ENCODE data around the gene FLG.
"Not testable (repeated sequence)": the region's sequence is repeated elsewhere in the genome, so short reads cannot be mapped to it uniquely, and the experiment has no call there.

The FLG gene

DNA sequence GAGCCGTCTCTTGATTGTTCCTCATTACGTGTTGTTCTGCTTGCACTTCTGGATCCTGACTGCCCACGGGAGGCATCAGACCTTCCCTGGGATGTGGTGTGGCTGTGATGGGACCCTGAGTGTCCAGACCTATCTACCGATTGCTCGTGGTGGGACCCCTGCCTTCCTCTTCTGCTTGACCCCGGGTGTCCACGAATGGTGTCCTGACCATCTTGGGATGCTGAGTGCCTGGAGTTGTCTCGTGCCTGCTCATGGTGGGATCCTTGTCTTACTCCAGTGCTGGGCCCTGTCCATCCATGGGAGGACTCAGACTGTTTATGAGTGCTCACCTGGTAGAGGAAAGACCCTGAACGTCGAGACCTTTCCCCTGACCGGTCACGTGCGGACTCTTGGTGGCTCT is 12.9 kb downstream of the FLG start:
- not testable (repeated sequence) for H3K36me3 Mint-ChIP-seq (ENCODE audit: low read depth); H3K27ac Mint-ChIP-seq; H3K27me3 Mint-ChIP-seq (ENCODE audit: low read depth); H3K4me3 Mint-ChIP-seq; H3K4me1 Mint-ChIP-seq (ENCODE audit: low read depth); H3K9me3 Mint-ChIP-seq

DNA sequence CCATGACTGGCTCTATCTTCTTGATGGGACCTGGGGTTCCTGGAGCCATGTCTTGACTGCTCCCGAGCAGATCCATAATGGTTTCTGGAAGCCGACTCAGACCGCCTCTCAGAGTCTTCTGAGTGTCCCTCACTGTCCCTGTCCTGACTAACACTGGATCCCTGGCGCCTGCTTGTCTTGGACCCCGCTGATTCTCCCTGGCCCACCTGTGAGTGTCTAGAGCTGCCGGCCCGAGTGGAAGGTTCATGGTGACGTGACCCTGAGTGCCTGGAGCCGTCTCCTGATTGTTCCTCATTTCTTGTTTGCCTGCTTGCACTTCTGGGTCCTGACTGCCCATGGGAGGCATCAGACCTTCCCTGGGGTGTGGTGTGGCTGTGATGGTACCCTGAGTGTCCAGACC is 15.1 kb downstream of the FLG start:
- Mint-ChIP-seq H3K27ac (no peak overlapping the region), H3K9me3 (peaks cover 5% of the 10 kb centered on the region), H3K4me3 (no peak overlapping the region), H3K4me1 (ENCODE audit: low read depth) (no peaks in the 10 kb centered on the region), H3K27me3 (ENCODE audit: low read depth) (no peaks in the 10 kb centered on the region), H3K36me3 (ENCODE audit: low read depth) (no peaks in the 10 kb centered on the region)

DNA sequence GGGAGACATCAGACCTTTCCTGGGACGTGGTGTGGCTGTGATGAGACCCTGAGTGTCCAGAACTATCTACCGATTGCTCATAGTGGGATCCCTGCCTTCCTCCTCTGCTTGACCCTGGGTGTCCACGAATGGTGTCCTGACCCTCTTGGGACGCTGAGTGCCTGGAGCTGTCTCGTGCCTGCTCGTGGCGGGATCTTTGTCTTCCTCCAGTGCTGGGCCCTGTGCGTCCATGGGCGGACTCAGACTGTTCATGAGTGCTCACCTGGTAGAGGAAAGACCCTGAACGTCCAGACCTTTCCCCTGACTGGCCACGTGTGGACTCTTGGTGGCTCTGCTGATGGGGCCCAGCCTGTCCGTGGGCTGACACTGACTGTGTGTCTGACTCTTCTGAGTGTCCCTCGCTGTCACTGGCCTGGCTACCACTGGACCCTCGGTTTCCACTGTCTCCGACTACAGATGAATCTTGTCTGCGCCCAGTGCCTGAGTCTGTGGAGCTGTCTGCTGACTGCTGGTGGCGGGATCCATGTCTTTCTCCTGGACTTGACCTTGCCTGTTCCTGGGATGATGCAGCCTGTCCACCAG is 15.6 kb downstream of the FLG start:
- not testable (repeated sequence) for H3K9me3 Mint-ChIP-seq; H3K4me1 Mint-ChIP-seq (ENCODE audit: low read depth); H3K27me3 Mint-ChIP-seq (ENCODE audit: low read depth); H3K4me3 Mint-ChIP-seq; H3K36me3 Mint-ChIP-seq (ENCODE audit: low read depth); H3K27ac Mint-ChIP-seq

DNA sequence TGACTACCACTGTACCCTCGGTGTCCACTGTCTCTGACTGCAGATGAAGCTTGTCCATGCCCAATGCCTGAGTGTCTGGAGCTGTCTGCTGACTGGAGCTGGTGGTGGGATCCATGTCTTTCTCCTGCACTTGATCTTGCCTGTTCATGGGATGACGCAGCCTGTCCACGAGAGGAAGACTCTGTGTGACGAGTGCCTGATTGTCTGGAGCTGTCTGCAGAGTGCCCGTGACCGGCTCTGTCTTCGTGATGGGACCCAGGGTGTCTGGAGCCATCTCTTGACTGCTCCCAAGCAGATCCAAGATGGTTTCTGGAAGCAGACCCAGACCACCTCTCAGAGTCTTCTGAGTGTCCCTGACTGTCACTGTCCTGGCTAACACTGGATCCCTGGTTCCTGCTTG is 16.3 kb downstream of the FLG start:
- not testable (repeated sequence) for H3K27me3 Mint-ChIP-seq (ENCODE audit: low read depth); H3K27ac Mint-ChIP-seq; H3K9me3 Mint-ChIP-seq; H3K4me3 Mint-ChIP-seq; H3K36me3 Mint-ChIP-seq (ENCODE audit: low read depth); H3K4me1 Mint-ChIP-seq (ENCODE audit: low read depth)

DNA sequence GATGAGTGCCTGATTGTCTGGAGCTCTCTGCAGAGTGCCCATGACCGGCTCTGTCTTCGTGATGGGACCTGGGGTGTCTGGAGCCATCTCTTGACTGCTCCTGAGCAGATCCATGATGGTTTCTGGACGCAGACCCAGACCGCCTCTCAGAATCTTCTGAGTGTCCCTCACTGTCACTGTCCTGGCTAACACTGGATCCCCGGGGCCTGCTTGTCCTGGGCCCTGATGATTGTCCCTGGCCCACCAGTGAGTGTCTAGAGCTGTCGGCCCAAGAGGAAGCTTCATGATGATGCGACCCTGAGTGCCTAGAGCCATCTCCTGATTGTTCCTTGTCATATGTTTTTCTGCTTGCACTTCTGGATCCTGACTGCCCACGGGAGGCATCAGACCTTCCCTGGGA is 17.1 kb downstream of the FLG start:
- not testable (repeated sequence) for H3K4me3 Mint-ChIP-seq; H3K36me3 Mint-ChIP-seq (ENCODE audit: low read depth); H3K27ac Mint-ChIP-seq; H3K27me3 Mint-ChIP-seq (ENCODE audit: low read depth); H3K9me3 Mint-ChIP-seq; H3K4me1 Mint-ChIP-seq (ENCODE audit: low read depth)

DNA sequence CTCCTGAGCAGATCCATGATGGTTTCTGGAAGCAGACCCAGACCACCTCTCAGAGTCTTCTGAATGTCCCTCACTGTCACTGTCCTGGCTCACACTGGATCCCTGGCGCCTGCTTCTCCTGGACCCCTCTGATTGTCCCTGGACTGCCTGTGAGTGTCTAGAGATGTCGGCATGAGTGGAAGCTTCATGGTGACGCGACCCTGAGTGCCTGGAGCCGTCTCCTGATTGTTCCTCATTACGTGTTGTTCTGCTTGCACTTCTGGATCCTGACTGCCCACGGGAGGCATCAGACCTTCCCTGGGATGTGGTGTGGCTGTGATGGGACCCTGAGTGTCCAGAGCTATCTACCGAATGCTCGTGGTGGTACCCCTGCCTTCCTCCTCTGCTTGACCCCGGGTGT is 18.9 kb downstream of the FLG start:
- not testable (repeated sequence) for H3K4me1 Mint-ChIP-seq (ENCODE audit: low read depth); H3K9me3 Mint-ChIP-seq; H3K27ac Mint-ChIP-seq; H3K36me3 Mint-ChIP-seq (ENCODE audit: low read depth); H3K4me3 Mint-ChIP-seq; H3K27me3 Mint-ChIP-seq (ENCODE audit: low read depth)

DNA sequence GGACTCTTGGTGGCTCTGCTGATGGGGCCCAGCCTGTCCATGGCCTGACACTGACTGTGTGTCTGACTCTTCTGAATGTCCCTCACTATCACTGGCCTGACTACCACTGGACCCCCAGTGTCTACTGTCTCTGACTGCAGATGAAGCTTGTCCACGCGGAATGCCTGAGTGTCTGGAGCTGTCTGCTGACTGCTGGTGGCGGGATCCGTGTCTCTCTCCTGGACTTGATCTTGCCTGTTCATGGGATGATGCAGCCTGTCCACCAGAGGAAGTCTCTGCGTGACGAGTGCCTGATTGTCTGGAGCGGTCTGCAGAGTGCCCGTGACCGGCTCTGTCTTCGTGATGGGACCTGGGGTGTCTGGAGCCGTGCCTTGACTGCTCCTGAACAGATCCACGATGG is 20.3 kb downstream of the FLG start:
- H3K27ac Mint-ChIP-seq; H3K4me1 Mint-ChIP-seq (ENCODE audit: low read depth); H3K9me3 Mint-ChIP-seq; H3K4me3 Mint-ChIP-seq; H3K27me3 Mint-ChIP-seq (ENCODE audit: low read depth); H3K36me3 Mint-ChIP-seq (ENCODE audit: low read depth): not testable (repeated sequence)

DNA sequence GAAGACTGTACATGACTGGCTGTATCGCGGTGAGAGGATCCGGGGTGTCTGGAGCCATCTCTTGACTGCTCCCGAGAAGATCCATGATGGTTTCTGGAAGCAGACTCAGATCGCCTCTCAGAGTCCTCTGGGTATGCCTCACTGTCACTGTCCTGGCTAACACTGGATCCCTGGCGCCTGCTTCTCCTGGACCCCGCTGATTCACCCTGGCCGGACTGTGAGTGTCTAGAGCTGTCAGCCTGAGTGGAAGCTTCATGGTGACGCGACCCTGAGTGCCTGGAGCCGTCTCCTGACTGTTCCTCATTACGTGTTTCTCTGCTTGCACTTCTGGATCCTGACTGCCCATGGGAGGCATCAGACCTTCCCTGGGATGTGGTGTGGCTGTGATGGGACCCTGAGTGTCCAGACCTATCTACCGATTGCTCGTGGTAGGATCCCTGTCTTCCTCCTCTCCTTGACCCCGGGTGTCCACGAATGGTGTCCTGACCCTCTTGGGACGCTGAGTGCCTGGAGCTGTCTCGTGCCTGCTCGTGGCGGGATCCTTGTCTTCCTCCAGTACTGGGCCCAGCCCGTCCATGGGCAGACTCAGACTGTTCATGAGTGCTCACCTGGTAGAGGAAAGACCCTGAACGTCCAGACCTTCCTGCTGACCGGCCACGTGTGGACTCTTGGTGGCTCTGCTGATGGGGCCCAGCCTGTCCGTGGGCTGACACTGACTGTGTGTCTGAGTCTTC is 21.7 kb downstream of the FLG start:
- H3K9me3 Mint-ChIP-seq; H3K36me3 Mint-ChIP-seq (ENCODE audit: low read depth); H3K4me3 Mint-ChIP-seq; H3K4me1 Mint-ChIP-seq (ENCODE audit: low read depth); H3K27ac Mint-ChIP-seq; H3K27me3 Mint-ChIP-seq (ENCODE audit: low read depth): not testable (repeated sequence)

DNA sequence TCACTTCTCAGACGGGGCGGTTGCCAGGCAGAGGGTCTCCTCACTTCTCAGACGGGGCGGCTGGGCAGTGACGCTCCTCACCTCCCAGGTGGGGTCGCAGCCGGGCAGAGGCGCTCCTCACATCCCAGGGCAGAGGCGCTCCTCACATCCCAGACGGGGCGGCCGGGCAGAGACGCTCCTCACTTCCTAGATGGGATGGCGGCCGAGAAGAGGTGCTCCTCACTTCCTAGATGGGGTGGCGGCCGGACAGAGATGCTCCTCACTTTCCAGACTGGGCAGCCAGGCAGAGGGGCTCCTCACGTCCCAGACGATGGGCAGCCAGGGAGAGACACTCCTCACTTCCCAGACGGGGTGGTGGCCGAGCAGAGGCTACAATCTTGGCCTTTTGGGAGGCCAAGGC is 68.6 kb downstream of the FLG start:
- not testable (repeated sequence) for H3K36me3 Mint-ChIP-seq (ENCODE audit: low read depth); H3K4me3 Mint-ChIP-seq
- H3K9me3 Mint-ChIP-seq = peaks cover 14% of the 10 kb centered on the region

More for the DNA sequence above, 68.6 kb downstream of the FLG start:
- H3K27ac Mint-ChIP-seq; H3K27me3 Mint-ChIP-seq (ENCODE audit: low read depth); H3K4me1 Mint-ChIP-seq (ENCODE audit: low read depth): not testable (repeated sequence)
